ENCODE results near the gene GFPT1. TPM values are rescaled to one million over a fixed set of nuclear protein-coding genes. Genes with fewer than 3 reads are reported as not detected.

Gene GFPT1
- total and polyA plus RNA-seq, 2 donors from 2014 or later = 9.5 to 43.1 TPM

- intact Hi-C loops (cut with DNase I) = no loop called here
- peaks cover 0 to 5% (median 0%) of the 10 kb centered on the region in 3 donors for H3K4me1 ChIP-seq (ENCODE audit: control insufficient read depth in 2 of 3, insufficient read depth in 2 of 3, low read depth in 1 of 3, low read length in 3 of 3)
- no peaks in the 10 kb centered on the region for H3K27me3 ChIP-seq (ENCODE audit: control insufficient read depth, insufficient read depth, low read length)
- TF ChIP-seq CTCF (IDR thresholded peaks at IDR 0.05; ENCODE audit: borderline replicate concordance, extremely low read depth, insufficient read depth) = no peak
- no peak overlapping the region for H3K9ac ChIP-seq (ENCODE audit: low read length in 3 of 3)
- peaks cover 2 to 13% (median 6%) of the 10 kb centered on the region in 3 donors for H3K36me3 ChIP-seq (ENCODE audit: control insufficient read depth in 2 of 3, insufficient read depth in 3 of 3, low read length in 3 of 3)
- DNase-seq (no peak), FAIRE-seq (no peak)
- H3K9me3 ChIP-seq (ENCODE audit: control insufficient read depth in 2 of 3, insufficient read depth in 1 of 3, low read length in 3 of 3) = no peaks in the 10 kb centered on the region
- H3K27ac ChIP-seq (ENCODE audit: low read depth in 2 of 2, low read length in 2 of 2) = no peak overlapping the region
- H3K4me3 ChIP-seq (ENCODE audit: low read length in 3 of 3) = no peak overlapping the region
These were observed 42.6 kb upstream of the GFPT1 start for GRCh38 chr2:69429491-69430183.

GRCh38 chr2:69428981-69429380 lies 42.0 kb upstream of the GFPT1 start:
- Histone ChIP-seq H3K4me3 (ENCODE audit: low read length in 3 of 3) (no peak overlapping the region), H3K9me3 (ENCODE audit: control insufficient read depth in 2 of 3, insufficient read depth in 1 of 3, low read length in 3 of 3) (no peaks in the 10 kb centered on the region), H3K27ac (ENCODE audit: low read depth in 2 of 2, low read length in 2 of 2) (peak overlapping the region in 1 of 2 donors; percentile 2), H3K4me1 (ENCODE audit: control insufficient read depth in 2 of 3, insufficient read depth in 2 of 3, low read depth in 1 of 3, low read length in 3 of 3) (peaks cover 0 to 5% (median 0%) of the 10 kb centered on the region in 3 donors), H3K36me3 (ENCODE audit: control insufficient read depth in 2 of 3, insufficient read depth in 3 of 3, low read length in 3 of 3) (peaks cover 2 to 13% (median 6%) of the 10 kb centered on the region in 3 donors), H3K9ac (ENCODE audit: low read length in 3 of 3) (peak overlapping the region in 1 of 3 donors; percentile 46), H3K27me3 (ENCODE audit: control insufficient read depth, insufficient read depth, low read length) (no peaks in the 10 kb centered on the region)
- DNase-seq (no peak), FAIRE-seq (no peak)
- no peak for TF ChIP-seq CTCF (IDR thresholded peaks at IDR 0.05; ENCODE audit: borderline replicate concordance, extremely low read depth, insufficient read depth)
- intact Hi-C loops (cut with DNase I) = no loop called here

- H3K27ac ChIP-seq (ENCODE audit: low read depth in 2 of 2, low read length in 2 of 2) = no peak overlapping the region
- H3K9me3 ChIP-seq (ENCODE audit: control insufficient read depth in 2 of 3, insufficient read depth in 1 of 3, low read length in 3 of 3) = no peaks in the 10 kb centered on the region
- no peak overlapping the region for H3K9ac ChIP-seq (ENCODE audit: low read length in 3 of 3)
- H3K36me3 ChIP-seq (ENCODE audit: control insufficient read depth in 2 of 3, insufficient read depth in 3 of 3, low read length in 3 of 3) = peaks cover 3 to 12% (median 3%) of the 10 kb centered on the region in 3 donors
- FAIRE-seq (no peak), DNase-seq (no peak)
- no peak for TF ChIP-seq CTCF (IDR thresholded peaks at IDR 0.05; ENCODE audit: borderline replicate concordance, extremely low read depth, insufficient read depth)
- intact Hi-C loops (cut with DNase I) = no loop called here
- H3K4me1 ChIP-seq (ENCODE audit: control insufficient read depth in 2 of 3, insufficient read depth in 2 of 3, low read depth in 1 of 3, low read length in 3 of 3) = peaks cover 0 to 5% (median 0%) of the 10 kb centered on the region in 3 donors
- H3K27me3 ChIP-seq (ENCODE audit: control insufficient read depth, insufficient read depth, low read length) = no peaks in the 10 kb centered on the region
- H3K4me3 ChIP-seq (ENCODE audit: low read length in 3 of 3) = no peak overlapping the region
These were observed 37.4 kb upstream of the GFPT1 start for GRCh38 chr2:69424419-69424818.
